ENCODE data around the gene C3orf18.

The C3orf18 gene

GRCh38 chr3:50567386-50568167 is at the start of gene C3orf18:
Gene C3orf18, minus strand, starts transcription at chr3:50567747. Its CDS starts 2,048 bp downstream, at chr3:50565699.
- peak; percentile 46 for DNase-seq

DNA sequence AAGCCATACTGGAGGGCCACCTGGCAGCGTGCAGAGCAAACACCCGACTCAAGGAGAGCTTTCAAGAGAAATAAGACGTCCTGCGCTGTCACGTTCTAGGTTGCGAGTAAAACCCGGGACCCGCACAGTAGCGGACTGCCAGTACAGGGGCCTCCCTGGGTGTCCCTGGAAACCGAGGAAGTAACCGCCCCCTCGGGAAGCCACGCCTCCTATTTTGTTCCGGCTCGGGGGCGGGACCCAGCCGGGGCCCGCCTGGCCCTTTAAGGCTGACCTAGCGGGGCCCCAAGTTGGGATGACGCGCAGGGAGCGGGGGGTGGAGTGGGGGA is 49.2 kb upstream of the C3orf18 start:
- peak; percentile 64 for DNase-seq

DNA sequence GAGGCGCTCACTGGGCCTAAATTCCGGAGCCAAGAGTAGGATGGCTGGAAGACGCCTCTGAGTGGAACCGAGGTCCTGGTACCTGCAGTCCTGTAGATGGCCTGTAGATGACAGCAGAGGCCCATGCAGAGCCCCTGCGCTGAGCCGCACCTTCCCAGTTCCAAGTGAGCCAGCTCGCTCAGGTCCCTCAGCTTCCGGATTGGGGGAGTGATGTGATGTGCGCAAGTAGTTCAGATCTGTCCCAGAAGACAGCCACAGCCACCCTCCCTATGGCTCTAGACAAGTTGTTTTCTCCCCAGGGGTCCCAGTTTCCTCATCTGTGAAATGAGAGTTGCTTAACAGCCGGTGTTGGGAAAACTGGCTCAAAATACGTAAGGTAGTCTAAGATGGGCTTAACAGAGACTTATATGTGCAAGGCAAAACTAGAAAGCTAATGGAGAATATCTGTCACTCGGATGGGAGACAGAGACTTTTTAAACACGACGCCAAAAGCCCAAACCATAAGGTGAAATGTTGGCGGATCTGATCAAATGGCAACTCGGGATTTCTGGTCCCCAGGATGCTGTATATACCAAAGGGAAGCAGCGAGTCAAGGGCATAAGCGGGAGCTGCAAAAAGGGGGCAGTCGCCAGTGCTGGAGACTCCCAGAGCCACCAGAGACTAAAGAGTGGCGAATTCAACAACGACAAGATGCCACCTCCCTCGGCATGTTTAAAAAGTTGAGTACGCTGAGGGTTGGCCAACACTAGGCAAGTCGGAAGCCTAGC is 48.6 kb upstream of the C3orf18 start:
- peak; percentile 58 for DNase-seq

GRCh38 chr3:50615190-50615589 is 47.6 kb upstream of the C3orf18 start:
- no peak for DNase-seq

DNA sequence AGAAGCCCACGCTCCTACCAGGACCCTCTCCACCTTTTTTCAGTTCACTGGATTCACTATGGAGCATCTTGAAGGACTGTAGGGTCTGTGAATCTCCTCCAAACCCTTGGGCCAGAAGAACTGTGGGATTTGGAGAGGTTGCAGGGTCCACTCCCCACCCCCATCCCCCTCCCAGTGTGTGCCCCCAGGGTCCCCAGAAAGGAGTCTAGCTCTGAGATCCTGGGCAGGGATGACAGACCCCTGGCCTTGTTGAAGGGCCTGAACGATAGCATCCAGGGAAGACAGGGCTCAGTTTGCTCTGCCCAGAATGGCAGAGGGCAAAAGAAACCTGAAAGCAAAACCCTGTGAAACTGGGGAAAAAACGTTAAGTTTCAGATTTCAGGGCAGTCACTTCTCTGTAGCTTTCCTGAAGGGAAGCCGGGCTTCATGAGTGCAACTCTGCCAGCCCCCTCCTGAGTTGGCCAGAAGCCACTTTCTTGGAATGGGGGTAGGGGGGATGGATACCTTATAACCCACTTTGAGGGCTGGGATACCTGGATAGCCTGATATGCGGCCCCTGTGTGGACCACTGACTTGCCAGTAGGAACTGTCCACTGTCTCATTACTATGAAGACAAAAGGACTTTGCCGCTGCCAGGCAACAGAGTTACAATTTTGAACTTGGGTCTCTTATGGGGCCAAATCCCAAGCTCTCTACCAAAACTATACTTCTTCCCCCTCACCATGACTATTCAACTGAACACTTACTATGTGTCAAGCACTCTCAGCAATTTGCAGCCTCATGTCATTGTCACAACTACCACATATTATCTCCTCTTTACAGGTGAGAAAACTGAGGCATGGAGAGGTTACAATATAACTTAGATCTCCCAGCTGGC is 45.7 kb upstream of the C3orf18 start:
- DNase-seq = no peak

- DNase-seq = no peak
These were observed 44.8 kb upstream of the C3orf18 start for GRCh38 chr3:50612234-50612882.

DNA sequence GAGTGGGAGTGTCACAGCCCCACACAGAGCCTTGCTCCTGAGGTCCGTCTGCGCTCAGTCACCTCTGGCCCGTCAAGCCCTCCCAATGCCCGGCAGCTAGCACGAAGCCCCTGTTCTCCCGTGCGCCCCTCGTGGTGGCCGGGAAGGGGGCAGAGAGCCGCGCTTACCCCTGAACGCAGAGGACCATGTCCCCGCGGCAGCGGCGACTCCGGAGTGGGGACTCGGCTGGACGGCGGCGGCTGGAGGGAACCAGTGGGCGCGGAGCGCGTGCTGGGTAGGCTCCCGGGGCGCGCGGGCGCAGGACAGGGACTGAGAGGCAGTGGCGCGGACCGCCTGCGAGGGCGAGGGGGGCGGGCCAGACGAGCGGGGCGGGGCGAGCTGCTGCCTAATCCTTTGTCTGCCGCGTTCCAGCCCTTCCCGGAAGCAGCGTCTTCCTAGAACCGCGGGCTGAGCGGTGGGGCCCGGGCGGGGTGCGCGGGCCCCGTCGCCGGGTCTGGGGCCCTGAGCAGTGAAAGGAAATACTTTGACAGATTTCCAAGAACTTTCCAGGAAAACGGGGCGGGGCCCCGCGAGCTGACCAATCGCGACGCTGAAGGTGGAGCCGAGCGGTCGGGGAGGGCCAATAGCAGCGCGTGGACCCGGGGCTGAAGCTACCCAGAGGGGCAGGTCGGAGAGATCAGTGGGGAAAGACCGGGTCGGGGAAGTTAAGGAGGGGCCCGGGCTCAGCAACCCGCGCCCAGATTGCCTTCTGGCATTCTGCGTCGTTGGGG is 44.1 kb upstream of the C3orf18 start, which contains the start of gene CISH:
TSS of gene CISH (minus strand) at position 311 of the 770 bp plus-strand sequence. CDS start at position 187, 124 bp downstream.
- DNase-seq = peak; percentile 41

- DNase-seq = no peak
These were observed 43.5 kb upstream of the C3orf18 start for GRCh38 chr3:50610992-50611463.

DNA sequence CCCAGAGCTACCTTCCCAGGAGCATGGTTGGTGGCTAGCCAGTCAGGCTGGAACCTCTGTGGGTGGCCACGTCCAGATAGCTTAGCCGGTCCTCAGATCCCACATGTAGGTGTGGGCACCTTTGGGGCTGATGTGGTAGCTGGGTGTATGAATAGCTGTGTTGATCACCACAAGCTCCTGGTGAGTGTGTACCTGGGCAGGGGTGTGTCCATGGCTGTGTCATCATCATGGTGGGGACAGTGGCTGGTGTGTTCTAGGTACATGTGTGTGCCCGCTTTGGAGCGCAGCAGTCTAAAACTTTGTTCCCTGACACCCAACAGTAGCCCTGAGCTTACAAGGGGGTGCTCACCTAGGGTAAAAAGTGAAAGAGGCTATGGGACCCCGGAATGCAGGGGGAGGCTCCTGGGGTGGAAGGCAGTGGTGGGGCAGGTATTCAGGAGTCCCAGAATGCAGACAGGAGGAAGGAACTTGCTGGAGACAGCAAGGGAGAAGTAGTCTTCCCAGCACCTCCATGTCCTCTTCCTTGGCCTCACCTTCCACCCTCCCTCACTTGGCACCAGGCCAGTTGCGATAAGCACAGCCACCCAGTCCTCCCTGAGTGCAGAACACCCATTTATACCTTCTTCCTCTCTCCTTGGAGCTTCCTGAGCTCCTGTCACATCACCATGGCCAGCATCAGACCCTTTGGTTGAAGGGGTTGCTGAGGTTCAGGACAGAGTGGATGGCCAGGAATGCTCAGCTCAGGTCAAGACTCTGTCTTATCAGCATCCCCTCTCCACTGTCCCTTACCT is 42.8 kb upstream of the C3orf18 start:
- DNase-seq = no peak

- no peak for DNase-seq
These were observed 42.2 kb upstream of the C3orf18 start for GRCh38 chr3:50609763-50610085.

GRCh38 chr3:50609071-50609762 is 41.7 kb upstream of the C3orf18 start:
- DNase-seq = no peak

DNA sequence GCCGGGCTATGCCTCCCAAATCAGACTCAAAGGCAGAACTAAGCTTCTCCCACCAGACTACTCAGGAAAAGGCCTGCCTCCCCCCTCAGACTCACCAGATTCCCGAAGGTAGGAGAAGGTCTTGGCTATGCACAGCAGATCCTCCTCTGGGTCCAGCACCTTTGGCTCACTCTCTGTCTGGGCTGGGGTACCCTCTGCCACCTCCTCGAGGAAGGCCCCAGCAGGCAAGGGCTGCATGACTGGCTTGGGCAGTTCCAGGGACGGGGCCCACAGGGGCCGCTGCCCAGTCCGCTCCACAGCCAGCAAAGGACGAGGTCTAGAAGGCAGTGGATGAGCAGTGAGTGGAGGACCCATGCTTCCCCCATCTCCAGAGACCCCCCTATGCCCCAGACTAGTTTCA is 40.7 kb upstream of the C3orf18 start:
- DNase-seq = no peak

- DNase-seq = no peak
These were observed 39.9 kb upstream of the C3orf18 start for GRCh38 chr3:50607271-50608091.

DNA sequence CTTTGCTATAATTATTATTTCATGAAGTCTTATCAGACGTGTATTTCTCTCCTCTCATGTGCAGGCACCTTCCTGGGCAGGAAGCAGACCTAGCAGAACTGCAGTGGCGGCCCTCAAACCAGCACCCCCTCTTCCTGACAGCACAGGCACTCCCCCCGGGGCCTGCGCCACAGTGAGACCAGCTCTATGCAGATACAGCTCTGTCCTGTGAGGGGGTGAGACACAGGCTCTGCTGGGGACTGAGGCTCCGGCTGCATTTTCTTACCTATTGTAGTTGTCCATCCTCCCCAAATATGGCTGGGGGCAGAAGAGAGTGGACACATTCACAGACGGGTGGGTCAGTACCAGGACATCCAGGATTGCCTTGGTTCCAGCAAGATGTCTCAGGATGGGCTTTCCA is 39.0 kb upstream of the C3orf18 start:
- DNase-seq = no peak

DNA sequence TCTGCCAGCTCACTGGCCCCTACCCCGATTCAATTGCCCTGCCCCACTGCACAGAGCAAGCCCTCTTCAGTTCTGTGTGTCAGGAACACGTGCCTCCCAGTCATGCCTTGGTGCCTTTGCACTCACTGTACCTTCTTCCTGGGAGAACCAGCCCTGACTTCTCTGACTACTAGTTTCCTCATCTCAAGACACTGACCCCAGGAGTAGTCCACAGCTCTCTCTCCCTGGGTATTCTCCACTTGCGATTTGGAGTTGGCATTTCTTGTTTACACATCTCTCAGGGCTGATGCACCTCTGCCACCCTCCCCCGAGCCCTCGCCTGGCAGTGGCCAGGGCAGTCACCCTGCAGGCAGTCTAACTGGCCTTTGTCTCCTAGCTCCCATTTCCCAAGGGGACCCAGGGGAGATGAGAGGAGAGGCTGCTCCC is 38.4 kb upstream of the C3orf18 start:
- DNase-seq = no peak

- DNase-seq = no peak
These were observed 37.4 kb upstream of the C3orf18 start for GRCh38 chr3:50604628-50605588.

DNA sequence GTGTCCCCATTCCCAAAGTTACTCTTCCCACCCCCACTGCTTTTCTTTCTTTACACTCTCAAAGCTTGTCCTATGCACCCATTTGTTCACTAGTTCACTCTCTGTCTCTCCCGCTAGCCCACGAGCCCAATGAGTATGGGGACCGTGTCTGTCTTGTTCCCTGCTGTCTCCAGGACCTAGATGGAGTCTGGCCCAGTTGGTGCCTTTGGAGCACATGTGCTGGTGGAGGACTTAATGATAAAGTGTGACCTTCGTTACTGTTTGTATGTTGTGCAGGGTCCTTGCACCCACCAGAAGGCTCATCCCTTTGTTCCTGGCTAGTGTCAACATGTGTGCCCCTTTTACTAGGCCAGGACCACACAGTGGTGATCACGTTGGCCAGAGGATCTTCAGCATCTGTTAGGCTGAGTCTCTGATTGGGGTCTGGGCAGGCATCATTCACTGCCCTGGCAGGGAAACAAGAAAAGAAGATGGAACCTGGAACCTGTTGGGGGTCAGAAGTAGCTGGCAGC is 36.6 kb upstream of the C3orf18 start:
- no peak for DNase-seq
